ENCODE results near the gene MYO5C. TPM values are rescaled to one million over a fixed set of nuclear protein-coding genes. Genes with fewer than 3 reads are reported as not detected.

MYO5C gene
- polyA plus RNA-seq, 6 donors from 2014 or later = 0.08 to 0.32 (median 0.22) TPM; not detected in 2

DNA sequence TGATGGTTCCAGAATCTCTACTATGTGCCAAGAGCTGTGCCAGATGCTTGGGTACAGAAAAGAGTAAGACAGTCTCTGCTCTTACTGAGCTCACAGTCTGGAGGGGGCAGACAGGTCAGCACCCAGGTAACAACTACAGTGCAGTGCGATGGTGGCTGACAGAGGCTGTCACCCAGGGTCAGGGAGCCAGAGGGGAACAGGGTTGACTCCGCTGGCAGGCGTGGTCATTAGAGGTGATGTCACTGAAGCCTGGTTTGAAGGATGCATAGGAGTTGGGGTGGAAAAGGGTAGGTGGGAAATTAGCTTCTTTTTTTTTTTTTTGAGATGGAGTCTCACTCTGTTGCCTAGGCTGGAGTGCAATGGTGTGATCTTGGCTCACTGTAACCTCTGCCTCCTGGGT, 136.0 kb downstream of the MYO5C start:
- peaks cover 10 to 13% of the 10 kb centered on the region in 2 donors for H3K36me3 Mint-ChIP-seq
- H3K9me3 Mint-ChIP-seq = no peaks in the 10 kb centered on the region
- H3K27me3 Mint-ChIP-seq = no peaks in the 10 kb centered on the region
- H3K4me3 Mint-ChIP-seq = no peak overlapping the region
- H3K4me1 Mint-ChIP-seq = peaks cover 4 to 27% (median 23%) of the 10 kb centered on the region in 3 donors
- peak overlapping the region in 2 of 6 donors; percentile 68 to 71 for H3K27ac Mint-ChIP-seq
- DNase-seq = no peak
- ATAC-seq (ENCODE audit: low read depth in 2 of 2) = no peak

DNA sequence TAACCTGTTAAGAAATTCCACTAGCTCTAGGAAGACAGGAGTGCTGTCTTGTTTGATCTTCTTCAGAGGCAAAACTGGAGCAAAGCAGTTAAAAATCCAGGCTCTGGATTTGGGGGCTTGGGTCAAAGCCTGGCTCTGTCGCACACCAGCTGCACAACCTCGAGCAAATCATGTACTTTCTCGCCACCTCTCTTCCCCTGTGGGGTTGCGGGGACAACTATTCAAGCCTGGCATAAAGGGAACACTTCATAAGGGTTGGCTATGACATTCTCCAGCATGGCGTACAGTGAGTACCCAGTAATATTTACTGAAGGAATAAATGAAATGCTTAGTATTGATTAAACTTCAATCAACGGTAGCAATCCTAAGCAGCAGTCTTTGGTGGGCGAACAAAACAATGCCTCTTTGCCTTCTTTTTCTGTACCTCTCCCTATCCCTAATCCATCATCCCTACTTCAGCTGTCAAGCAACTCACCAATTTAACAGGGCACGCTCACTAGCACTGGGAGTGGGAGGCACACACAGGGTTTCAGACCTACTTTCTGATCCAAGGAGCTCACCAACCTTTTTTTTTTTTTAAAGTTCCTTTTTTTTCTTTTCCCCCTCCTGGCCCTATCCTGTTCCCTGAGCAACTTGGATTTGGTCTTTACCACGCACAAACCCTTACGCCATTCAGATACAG, 137.4 kb downstream of the MYO5C start:
- peaks cover 0 to 24% (median 19%) of the 10 kb centered on the region in 3 donors for H3K4me1 Mint-ChIP-seq
- ATAC-seq (ENCODE audit: low read depth in 2 of 2) (no peak), DNase-seq (no peak)
- H3K4me3 Mint-ChIP-seq = peak overlapping the region in 1 of 8 donors; percentile 41
- peak overlapping the region in 1 of 6 donors; percentile 76 for H3K27ac Mint-ChIP-seq
- H3K9me3 Mint-ChIP-seq = no peaks in the 10 kb centered on the region
- H3K27me3 Mint-ChIP-seq = no peaks in the 10 kb centered on the region
- H3K36me3 Mint-ChIP-seq = peaks cover 15 to 19% of the 10 kb centered on the region in 2 donors

DNA sequence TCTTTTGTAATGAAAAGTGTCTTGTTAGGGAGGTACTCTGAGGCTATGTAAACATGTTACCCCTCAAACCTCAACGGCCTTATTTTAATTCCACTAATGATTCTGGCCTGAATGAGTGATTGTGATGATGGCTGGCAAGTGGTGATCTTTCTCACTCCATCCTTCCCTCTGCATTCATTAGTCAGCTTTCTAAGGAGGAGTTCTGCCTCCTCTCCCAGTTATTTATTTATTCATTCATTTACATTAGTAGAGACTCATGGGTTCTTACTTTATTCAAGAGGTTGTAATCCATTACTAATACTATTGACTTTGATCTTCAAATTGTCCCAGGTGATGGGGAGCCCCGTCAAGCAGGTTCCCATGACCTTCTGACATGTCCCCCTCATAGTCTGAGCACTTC, 139.7 kb downstream of the MYO5C start:
- H3K4me3 Mint-ChIP-seq = no peak overlapping the region
- DNase-seq (no peak), ATAC-seq (ENCODE audit: low read depth in 2 of 2) (no peak)
- no peaks in the 10 kb centered on the region for H3K9me3 Mint-ChIP-seq
- peak overlapping the region in 2 of 6 donors; percentile 8 to 42 for H3K27ac Mint-ChIP-seq
- no peaks in the 10 kb centered on the region for H3K27me3 Mint-ChIP-seq
- peaks cover 0 to 27% (median 22%) of the 10 kb centered on the region in 3 donors for H3K4me1 Mint-ChIP-seq
- H3K36me3 Mint-ChIP-seq = peaks cover 17 to 19% of the 10 kb centered on the region in 2 donors

DNA sequence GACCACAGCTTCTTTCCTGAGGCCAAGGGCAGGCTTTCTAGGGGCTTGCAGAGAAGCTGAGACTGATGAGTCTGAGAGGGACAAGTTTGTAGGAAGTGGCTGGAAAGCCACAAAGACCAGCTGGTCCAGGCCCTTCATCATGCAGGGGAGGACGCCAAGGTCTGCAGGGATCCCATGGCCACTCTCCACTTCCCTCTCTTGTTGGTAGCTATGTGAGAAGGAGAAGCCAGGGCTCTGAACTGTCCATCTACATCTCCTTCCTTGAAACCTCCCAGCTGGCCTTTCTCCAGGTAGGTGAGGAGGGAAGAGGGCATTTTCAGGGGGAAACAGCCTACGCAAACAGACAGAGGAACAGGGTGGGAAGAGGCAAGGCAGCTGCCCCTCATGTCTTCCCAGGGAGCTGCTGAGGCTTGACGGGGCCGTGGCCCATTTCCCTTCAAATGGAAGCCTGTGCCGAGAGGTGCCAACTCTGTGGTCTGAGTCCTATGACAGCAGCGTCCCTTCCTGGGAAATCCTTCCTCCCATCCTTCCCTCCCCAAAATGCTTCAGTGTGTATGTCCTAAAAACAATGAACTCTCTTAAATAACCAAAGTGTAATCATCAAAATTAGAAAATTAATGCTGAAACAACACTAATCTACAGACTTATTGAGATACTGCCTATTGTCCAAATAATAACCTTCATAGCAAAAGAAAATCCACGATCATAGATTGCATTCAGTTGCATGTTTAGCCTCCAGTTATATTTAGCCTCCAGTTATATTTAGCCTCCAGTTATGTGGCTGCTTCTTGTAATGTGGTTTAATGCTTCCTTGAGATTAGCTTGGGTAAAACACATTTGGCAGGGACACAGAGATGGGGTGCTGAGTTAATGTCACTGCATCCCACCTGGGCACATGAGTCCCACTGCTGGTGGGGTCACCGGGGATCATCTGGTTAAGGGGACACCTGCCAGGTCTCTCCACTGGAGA, 140.4 kb downstream of the MYO5C start:
- Mint-ChIP-seq H3K27ac (peak overlapping the region in 4 of 6 donors; percentile 8 to 84 (median 46)), H3K4me1 (peaks cover 0 to 30% (median 22%) of the 10 kb centered on the region in 3 donors), H3K9me3 (no peaks in the 10 kb centered on the region), H3K27me3 (no peaks in the 10 kb centered on the region), H3K36me3 (peaks cover 19 to 22% of the 10 kb centered on the region in 2 donors), H3K4me3 (peak overlapping the region in 1 of 8 donors; percentile 42)
- ATAC-seq (ENCODE audit: low read depth in 2 of 2) (no peak), DNase-seq (no peak)

DNA sequence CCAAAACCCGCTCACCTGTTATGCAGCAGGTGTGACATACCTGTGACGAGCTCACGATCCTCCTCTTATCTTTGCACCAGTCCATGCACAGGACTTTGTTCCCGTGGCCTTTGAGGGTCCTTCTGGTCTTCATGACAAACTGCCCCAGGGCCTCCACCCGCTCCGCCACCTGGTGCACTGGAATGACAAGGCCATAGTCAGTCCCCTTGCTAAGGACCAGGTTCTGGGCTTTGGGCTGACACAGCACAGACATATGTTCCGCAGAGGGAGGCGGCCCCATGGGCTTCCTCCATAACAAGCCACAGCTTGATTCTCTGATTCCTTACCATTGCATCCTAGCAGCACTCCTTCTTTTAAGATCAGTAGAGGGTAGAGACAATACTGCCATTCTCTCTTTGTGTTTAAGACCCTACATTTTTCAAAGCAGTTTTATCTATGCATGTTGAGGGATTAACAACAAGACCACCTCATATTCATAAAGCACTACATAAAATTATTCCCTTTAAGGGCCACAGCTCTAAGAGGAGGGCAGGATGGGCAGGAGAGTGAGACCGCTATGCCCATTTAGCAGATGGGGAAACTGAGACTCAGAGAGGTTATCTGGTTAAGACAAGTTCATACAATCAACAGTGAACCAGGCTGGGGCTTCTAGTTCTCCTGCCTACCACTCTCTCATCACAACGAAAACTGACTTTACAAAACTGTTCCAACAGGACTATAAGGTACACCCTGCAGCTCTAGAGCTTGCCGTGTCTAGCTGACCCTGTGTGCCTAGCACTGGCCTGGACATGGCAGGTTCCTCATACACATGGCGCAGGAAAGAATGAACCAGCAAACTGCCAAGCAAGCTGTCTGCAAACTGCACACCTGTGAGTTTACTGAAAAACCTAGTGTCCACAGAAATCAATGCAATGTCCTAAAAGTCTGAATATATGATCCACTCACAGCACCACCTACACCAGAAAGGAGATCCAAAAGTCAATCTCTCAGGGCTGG, 141.4 kb downstream of the MYO5C start:
- Mint-ChIP-seq H3K36me3 (peaks cover 19 to 32% of the 10 kb centered on the region in 2 donors), H3K27me3 (no peaks in the 10 kb centered on the region), H3K9me3 (no peaks in the 10 kb centered on the region), H3K4me3 (no peak overlapping the region), H3K4me1 (peaks cover 0 to 26% (median 22%) of the 10 kb centered on the region in 3 donors), H3K27ac (peak overlapping the region in 3 of 6 donors; percentile 35 to 61 (median 38))
- ATAC-seq (ENCODE audit: low read depth in 2 of 2) = no peak
- no peak for DNase-seq

DNA sequence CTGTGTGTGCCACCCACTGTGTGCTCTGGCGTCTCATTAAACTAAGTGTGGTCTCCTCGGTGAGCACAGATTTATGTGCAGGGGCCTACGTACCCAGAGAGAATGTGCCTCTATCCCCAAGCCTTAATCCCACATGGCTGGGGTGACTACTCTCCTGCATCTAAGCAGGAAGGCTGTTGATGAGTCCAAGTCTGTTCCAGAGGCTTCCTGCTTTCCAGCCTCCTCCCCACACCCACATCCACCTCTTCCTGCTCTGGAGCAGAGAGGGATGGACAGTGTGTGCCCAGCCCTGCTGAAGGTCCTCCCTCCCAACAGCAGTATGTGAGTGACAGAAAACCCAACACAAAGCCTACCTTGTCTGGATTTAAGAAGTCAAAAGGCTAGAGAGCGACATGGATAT, 144.3 kb downstream of the MYO5C start:
- Mint-ChIP-seq H3K27me3 (no peaks in the 10 kb centered on the region), H3K4me1 (peaks cover 0 to 19% (median 19%) of the 10 kb centered on the region in 3 donors), H3K9me3 (no peaks in the 10 kb centered on the region), H3K36me3 (peaks cover 16 to 36% of the 10 kb centered on the region in 2 donors), H3K27ac (peak overlapping the region in 3 of 6 donors; percentile 14 to 94 (median 58)), H3K4me3 (peak overlapping the region in 2 of 8 donors; percentile 22 to 33)
- DNase-seq (no peak), ATAC-seq (ENCODE audit: low read depth in 2 of 2) (peak in 1 of 2 donors; percentile 7)

DNA sequence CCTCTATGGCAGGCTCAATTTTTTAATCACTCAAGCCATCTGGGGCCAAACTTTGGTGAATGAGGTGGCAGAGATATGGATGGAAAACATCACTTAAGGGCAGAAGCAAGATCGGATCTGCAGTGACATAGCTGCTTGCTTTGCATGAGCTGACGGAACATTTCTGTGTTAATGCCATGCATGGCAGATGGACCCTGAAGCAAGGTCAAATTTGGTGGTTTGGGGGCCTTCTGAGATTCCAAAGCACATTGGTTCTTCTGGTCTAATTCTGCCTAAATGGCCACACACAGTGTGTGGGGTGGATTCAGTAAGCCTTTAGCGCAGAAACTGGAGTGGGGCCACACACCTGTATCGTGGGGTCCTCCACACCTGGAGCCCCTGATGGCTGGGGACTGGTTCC, 144.7 kb downstream of the MYO5C start:
- Mint-ChIP-seq H3K36me3 (peaks cover 19 to 39% of the 10 kb centered on the region in 2 donors), H3K27ac (peak overlapping the region in 3 of 6 donors; percentile 14 to 89 (median 22)), H3K9me3 (no peaks in the 10 kb centered on the region), H3K4me3 (peak overlapping the region in 1 of 8 donors; percentile 70), H3K27me3 (no peaks in the 10 kb centered on the region), H3K4me1 (peaks cover 0 to 15% (median 14%) of the 10 kb centered on the region in 3 donors)
- ATAC-seq (ENCODE audit: low read depth in 2 of 2) = peak; percentile 11 to 48
- no peak for DNase-seq

DNA sequence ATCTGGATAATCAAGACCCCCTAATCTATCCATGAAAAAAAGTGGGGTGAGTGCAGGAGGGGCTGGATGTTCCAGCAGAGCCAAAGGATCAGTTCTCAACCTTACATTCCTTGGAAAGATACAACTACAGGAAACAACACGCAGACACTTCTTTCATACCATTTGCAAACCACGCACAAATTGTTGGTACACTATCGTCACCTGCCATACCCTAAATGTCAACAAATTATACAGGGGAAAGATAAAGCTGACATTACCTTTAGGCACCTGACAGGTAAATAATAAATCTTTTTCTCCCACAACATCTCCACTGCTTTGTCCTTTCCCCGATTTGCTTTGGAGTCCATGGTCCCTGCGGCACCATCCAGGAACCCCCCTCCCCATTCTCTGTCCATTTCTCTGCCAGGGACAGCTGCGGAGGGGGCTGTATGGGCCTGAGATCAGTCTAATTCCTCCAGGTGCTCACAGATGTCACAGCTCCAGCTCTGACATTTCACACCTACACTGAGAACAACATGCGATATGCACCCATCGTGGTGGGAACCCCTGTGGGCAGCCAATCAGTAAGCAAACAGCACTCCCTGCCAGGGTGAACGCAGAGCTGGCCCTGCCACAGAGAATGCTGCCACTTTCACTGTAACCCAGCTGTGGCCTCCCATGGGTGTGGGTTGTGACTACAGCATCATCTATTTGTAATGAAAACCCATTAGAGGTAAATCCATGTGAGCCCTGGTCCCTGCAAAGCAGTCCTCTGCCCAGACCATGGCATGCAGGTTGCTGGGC, 145.4 kb downstream of the MYO5C start:
- H3K9me3 Mint-ChIP-seq = no peaks in the 10 kb centered on the region
- no peak for DNase-seq
- ATAC-seq (ENCODE audit: low read depth in 2 of 2) = peak in 1 of 2 donors; percentile 69
- no peaks in the 10 kb centered on the region for H3K27me3 Mint-ChIP-seq
- H3K36me3 Mint-ChIP-seq = peaks cover 19 to 39% of the 10 kb centered on the region in 2 donors
- H3K27ac Mint-ChIP-seq = peak overlapping the region; percentile 14 to 89 (median 44)
- peaks cover 0 to 12% (median 7%) of the 10 kb centered on the region in 3 donors for H3K4me1 Mint-ChIP-seq
- peak overlapping the region in 2 of 8 donors; percentile 12 to 70 for H3K4me3 Mint-ChIP-seq

DNA sequence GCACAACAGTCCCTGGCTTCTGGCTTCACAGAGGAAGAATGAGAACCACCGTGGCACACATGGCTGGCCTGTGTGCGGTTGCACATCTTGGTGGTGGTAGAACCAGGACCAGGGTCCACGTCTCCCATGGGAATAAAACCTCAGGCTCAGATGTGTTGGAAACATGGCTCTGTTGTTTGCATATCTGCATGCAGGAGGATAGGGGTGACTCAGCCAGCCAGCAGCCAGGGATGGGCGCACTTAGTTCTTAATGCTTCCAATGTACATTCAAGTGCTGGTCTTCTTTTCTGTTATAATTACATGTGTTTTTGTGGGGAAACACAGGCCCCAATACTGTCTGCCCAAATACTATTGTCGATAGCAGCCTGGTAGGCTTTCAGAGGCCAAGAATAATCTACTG, 147.2 kb downstream of the MYO5C start:
- Mint-ChIP-seq H3K4me3 (no peak overlapping the region), H3K27ac (peak overlapping the region in 1 of 6 donors; percentile 64), H3K27me3 (no peaks in the 10 kb centered on the region), H3K4me1 (peaks cover 0 to 8% (median 7%) of the 10 kb centered on the region in 3 donors), H3K36me3 (peaks cover 20 to 51% of the 10 kb centered on the region in 2 donors), H3K9me3 (no peaks in the 10 kb centered on the region)
- DNase-seq = no peak
- no peak for ATAC-seq (ENCODE audit: low read depth in 2 of 2)

DNA sequence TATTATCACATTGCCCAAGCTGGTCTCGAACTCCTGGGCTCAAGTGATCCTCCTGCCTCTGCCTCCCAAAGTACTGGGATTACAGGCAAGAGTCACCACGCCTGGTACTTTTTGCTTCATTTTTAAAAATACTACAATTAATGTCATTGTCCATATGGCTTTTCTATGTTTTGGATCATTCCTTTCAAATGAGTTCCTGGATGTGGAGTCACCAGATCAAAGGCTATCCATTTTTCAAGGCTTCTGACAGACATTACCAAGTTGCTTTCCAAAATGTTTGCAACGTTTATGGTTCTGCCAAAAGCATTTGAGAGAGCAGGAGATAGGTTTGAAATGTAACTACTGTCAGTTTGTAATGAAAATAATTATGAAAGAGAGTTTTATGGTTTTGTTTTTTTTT, 148.8 kb downstream of the MYO5C start:
- peaks cover 0 to 9% (median 7%) of the 10 kb centered on the region in 3 donors for H3K4me1 Mint-ChIP-seq
- no peaks in the 10 kb centered on the region for H3K27me3 Mint-ChIP-seq
- H3K36me3 Mint-ChIP-seq = peaks cover 22 to 48% of the 10 kb centered on the region in 2 donors
- H3K27ac Mint-ChIP-seq = peak overlapping the region in 1 of 6 donors; percentile 41
- no peak for ATAC-seq (ENCODE audit: low read depth in 2 of 2)
- no peak overlapping the region for H3K4me3 Mint-ChIP-seq
- no peak for DNase-seq
- H3K9me3 Mint-ChIP-seq = no peaks in the 10 kb centered on the region

DNA sequence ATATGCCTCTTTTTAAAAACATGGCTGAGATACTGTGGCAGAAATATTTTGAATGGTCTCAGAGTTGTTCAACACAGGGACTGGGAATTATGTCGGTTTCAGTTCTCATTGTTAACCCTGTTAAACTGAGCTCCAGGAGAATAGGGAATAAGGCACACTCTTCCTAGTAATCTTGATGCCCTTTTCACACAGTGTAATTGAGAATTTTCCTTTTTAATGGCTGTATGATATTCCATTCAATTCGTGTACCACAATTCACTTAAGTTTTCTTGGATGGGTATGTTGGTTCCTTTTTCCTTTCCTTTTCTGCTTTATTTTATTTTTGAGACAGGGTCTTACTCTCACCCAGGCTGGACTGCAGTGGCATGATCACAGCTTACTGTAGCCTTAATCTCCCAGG, 149.3 kb downstream of the MYO5C start:
- Mint-ChIP-seq H3K4me3 (no peak overlapping the region), H3K27ac (peak overlapping the region in 1 of 6 donors; percentile 41), H3K9me3 (no peaks in the 10 kb centered on the region), H3K36me3 (peaks cover 27 to 53% of the 10 kb centered on the region in 2 donors), H3K27me3 (no peaks in the 10 kb centered on the region), H3K4me1 (peaks cover 0 to 11% (median 4%) of the 10 kb centered on the region in 3 donors)
- DNase-seq (no peak), ATAC-seq (ENCODE audit: low read depth in 2 of 2) (no peak)

DNA sequence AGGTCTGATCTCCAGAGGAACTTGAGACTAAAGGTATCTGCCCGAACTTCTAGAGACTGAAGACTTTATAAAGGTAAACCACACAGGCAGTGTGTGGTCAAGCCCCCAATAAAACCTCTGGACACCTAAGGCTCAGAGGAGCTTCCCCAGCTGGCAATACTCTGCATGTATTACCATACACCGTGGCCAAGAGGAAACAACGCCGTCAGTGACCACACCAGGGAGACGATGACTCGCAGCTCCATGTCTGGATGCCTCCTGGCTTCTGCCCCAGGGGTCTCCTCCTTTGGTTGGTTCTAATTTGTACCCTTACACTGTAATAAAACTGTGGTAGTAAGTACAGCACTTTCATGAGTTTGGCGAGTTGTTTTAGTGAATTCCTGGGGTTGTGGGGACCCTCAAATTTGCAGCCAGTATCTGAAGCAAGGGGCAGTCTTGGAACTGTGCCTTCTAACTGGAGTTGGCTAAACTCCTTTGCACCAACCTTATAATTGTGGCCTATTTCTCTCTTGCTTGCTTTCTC, 150.9 kb downstream of the MYO5C start:
- H3K27ac Mint-ChIP-seq = peak overlapping the region in 1 of 6 donors; percentile 47
- H3K4me3 Mint-ChIP-seq = no peak overlapping the region
- H3K36me3 Mint-ChIP-seq = peaks cover 37 to 46% of the 10 kb centered on the region in 2 donors
- no peaks in the 10 kb centered on the region for H3K9me3 Mint-ChIP-seq
- DNase-seq (no peak), ATAC-seq (ENCODE audit: low read depth in 2 of 2) (no peak)
- no peaks in the 10 kb centered on the region for H3K27me3 Mint-ChIP-seq
- H3K4me1 Mint-ChIP-seq = peaks cover 4 to 11% (median 8%) of the 10 kb centered on the region in 3 donors
